ENCODE data around the gene C6orf141. TPM values are rescaled to one million over a fixed set of nuclear protein-coding genes. Genes with fewer than 3 reads are reported as not detected.

C6orf141 gene
- total RNA-seq, 1 donor from 2014 or later = 9.4 TPM

DNA sequence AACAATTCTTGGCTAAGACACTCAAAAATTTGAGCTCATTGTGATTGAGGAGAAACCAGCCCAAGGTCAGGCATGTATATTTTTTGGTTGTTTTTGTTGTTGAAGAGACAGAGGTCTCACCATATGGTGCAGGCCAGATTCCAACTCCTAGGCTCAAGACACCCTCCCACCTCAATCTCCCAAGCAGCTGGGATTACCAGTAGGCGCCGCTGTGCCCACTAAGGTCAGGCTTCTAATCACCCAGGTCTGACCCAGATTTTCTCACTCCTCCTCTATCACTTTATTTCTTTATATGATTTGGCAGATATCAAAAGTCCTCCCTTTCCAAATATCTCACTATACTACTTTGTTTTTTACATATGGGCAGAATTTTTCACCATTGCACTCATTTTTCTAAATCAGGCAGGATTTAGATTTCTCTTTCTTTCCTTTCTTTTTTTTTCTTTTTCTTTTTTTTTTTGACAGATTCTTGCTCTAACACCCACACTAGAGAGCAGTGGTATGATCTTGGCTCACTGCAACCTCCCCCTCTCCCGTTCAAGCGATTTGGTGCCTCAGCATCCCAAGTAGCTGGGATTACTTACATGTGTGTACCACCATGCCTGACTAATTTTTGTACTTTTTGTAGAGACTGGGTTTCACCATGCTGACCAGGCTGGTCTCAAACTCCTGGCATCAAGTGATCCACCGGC, 1.7 kb upstream of the C6orf141 start:
- Mint-ChIP-seq H3K4me1 (ENCODE audit: low read depth) (peaks cover 22% of the 10 kb centered on the region), H3K36me3 (ENCODE audit: insufficient read depth) (peaks cover 2% of the 10 kb centered on the region), H3K27ac (no peak overlapping the region), H3K9me3 (ENCODE audit: low read depth) (no peaks in the 10 kb centered on the region), H3K4me3 (ENCODE audit: low read depth) (no peak overlapping the region), H3K27me3 (peaks cover 22% of the 10 kb centered on the region)
- no peak for TF ChIP-seq CTCF (IDR thresholded peaks at IDR 0.05; ENCODE audit: unreplicated experiment)
- DNase-seq (ENCODE audit: low spot score, unreplicated experiment) = no peak

GRCh38 chr6:49549691-49550491, 577 bp upstream of the C6orf141 start:
- TF ChIP-seq CTCF (IDR thresholded peaks at IDR 0.05; ENCODE audit: unreplicated experiment) = no peak
- H3K27me3 Mint-ChIP-seq = peaks cover 22% of the 10 kb centered on the region
- H3K4me3 Mint-ChIP-seq (ENCODE audit: low read depth) = peak overlapping the region; percentile 77
- DNase-seq (ENCODE audit: low spot score, unreplicated experiment) = no peak
- no peaks in the 10 kb centered on the region for H3K9me3 Mint-ChIP-seq (ENCODE audit: low read depth)
- peaks cover 25% of the 10 kb centered on the region for H3K4me1 Mint-ChIP-seq (ENCODE audit: low read depth)
- H3K36me3 Mint-ChIP-seq (ENCODE audit: insufficient read depth) = peaks cover 2% of the 10 kb centered on the region
- H3K27ac Mint-ChIP-seq = peak overlapping the region; percentile 50

DNA sequence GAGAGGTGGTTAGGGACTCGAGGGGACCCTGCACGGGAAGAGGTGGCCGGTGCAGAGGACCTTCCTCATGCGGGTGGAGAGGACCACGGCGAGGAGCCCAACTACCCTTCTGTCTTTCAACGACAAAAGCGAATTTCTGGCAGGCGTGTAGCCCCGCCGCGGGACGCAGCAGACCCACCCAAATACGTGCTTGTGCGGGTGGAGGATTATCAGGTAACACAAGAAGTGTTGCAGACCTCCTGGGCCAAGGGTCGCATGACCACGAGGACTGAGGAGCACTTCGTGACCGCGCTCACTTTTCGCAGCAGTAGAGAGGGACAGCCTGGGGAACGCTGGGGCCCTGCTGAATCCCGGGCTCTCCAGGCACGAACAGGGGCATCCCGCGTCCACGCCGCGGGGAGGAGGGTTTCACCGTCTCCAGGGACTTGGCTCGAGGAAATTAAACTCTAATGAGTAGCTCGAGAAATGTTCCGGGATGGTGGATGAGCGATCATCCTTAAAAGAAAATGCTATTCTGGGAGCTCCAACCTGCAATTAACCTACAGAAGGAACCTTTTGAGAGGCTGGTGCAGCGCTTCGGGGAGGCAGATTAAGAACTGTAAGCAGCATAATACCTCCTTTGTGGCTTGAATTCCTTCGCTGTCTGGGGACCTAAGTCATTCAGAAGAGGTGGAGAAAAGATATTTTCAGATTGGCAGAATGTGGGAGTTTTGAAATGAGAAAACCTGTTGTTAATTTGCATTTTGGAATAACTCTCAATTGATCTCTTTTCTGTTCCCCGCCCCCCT, 804 bp downstream of the C6orf141 start:
- Mint-ChIP-seq H3K9me3 (ENCODE audit: low read depth) (no peaks in the 10 kb centered on the region), H3K4me3 (ENCODE audit: low read depth) (peak overlapping the region; percentile 77), H3K36me3 (ENCODE audit: insufficient read depth) (peaks cover 2% of the 10 kb centered on the region), H3K4me1 (ENCODE audit: low read depth) (peaks cover 28% of the 10 kb centered on the region), H3K27ac (peak overlapping the region; percentile 82), H3K27me3 (peaks cover 22% of the 10 kb centered on the region)
- DNase-seq (ENCODE audit: low spot score, unreplicated experiment) = peak; percentile 16
- TF ChIP-seq CTCF (IDR thresholded peaks at IDR 0.05; ENCODE audit: unreplicated experiment) = no peak

DNA sequence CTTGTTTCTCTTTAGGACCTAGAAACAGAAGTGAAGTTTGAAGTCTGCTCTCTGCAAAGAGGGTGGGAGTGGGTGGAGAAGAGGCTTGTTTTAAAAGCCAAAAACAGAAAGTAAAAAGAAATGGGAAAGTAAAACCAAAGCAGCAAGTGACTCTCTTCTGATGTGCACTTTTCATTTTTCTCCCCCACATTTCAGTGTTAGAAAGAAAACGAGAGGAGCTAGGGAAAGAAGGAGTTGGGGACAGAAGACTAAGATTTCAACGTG, 1.3 kb downstream of the C6orf141 start:
- TF ChIP-seq CTCF (IDR thresholded peaks at IDR 0.05; ENCODE audit: unreplicated experiment) = no peak
- H3K4me3 Mint-ChIP-seq (ENCODE audit: low read depth) = peak overlapping the region; percentile 77
- H3K9me3 Mint-ChIP-seq (ENCODE audit: low read depth) = no peaks in the 10 kb centered on the region
- H3K27ac Mint-ChIP-seq = peak overlapping the region; percentile 82
- peaks cover 2% of the 10 kb centered on the region for H3K36me3 Mint-ChIP-seq (ENCODE audit: insufficient read depth)
- peaks cover 22% of the 10 kb centered on the region for H3K27me3 Mint-ChIP-seq
- no peak for DNase-seq (ENCODE audit: low spot score, unreplicated experiment)
- H3K4me1 Mint-ChIP-seq (ENCODE audit: low read depth) = peaks cover 33% of the 10 kb centered on the region

- Mint-ChIP-seq H3K4me1 (ENCODE audit: low read depth) (peaks cover 35% of the 10 kb centered on the region), H3K9me3 (ENCODE audit: low read depth) (no peaks in the 10 kb centered on the region), H3K36me3 (ENCODE audit: insufficient read depth) (peaks cover 2% of the 10 kb centered on the region), H3K27ac (no peak overlapping the region), H3K27me3 (peaks cover 19% of the 10 kb centered on the region), H3K4me3 (ENCODE audit: low read depth) (peak overlapping the region; percentile 55)
- DNase-seq (ENCODE audit: low spot score, unreplicated experiment) = no peak
- TF ChIP-seq CTCF (IDR thresholded peaks at IDR 0.05; ENCODE audit: unreplicated experiment) = no peak
Measured at GRCh38 chr6:49552596-49552995, 2.1 kb downstream of the C6orf141 start.
